GM19324 (cell line): ENCODE measurements around the gene ADAM19.
A peak's percentile ranks its signal among the peaks of the same experiment; 100 is the strongest.

Experiments
- ATAC-seq: cut with Tn5 transposase; IDR thresholded peaks from one replicate; pipeline ENCODE4 v1.9.1; 2021; ENCODE audit warnings: mild to moderate bottlenecking, moderate library complexity; ENCODE audit not compliant: unreplicated experiment, low FRiP score

Gene ADAM19

GRCh38 chr5:157519579-157520253 lies 55.9 kb downstream of the ADAM19 start:
- ATAC-seq: no peak

GRCh38 chr5:157518963-157519362 lies 56.6 kb downstream of the ADAM19 start:
- no peak for ATAC-seq

GRCh38 chr5:157516626-157517325 lies 58.8 kb downstream of the ADAM19 start:
- ATAC-seq: no peak

- ATAC-seq: no peak
Measured at GRCh38 chr5:157516006-157516405, 59.6 kb downstream of the ADAM19 start.

GRCh38 chr5:157514974-157515373 lies 60.6 kb downstream of the ADAM19 start:
- no peak for ATAC-seq

GRCh38 chr5:157513182-157513581 lies 62.4 kb downstream of the ADAM19 start:
- ATAC-seq: no peak

- no peak for ATAC-seq
Measured at GRCh38 chr5:157511651-157512644, 63.6 kb downstream of the ADAM19 start.

- ATAC-seq: no peak
Measured at GRCh38 chr5:157510682-157511081, 64.9 kb downstream of the ADAM19 start.

GRCh38 chr5:157509587-157509986 lies 66.0 kb downstream of the ADAM19 start:
- no peak for ATAC-seq

- ATAC-seq: no peak
Measured at GRCh38 chr5:157509093-157509492, 66.5 kb downstream of the ADAM19 start.

GRCh38 chr5:157506981-157507780 lies 68.4 kb downstream of the ADAM19 start:
- ATAC-seq: no peak

- ATAC-seq: no peak
Measured at GRCh38 chr5:157506066-157506590, 69.4 kb downstream of the ADAM19 start.

GRCh38 chr5:157505496-157505895 lies 70.1 kb downstream of the ADAM19 start:
- no peak for ATAC-seq

- ATAC-seq: no peak
Measured at GRCh38 chr5:157504053-157504452, 71.5 kb downstream of the ADAM19 start.

- peak; percentile 71 for ATAC-seq
Measured at GRCh38 chr5:157502143-157502647, 73.4 kb downstream of the ADAM19 start.

GRCh38 chr5:157497875-157498611 lies 77.5 kb downstream of the ADAM19 start:
- ATAC-seq: no peak

GRCh38 chr5:157496864-157497263 lies 78.7 kb downstream of the ADAM19 start:
- no peak for ATAC-seq

- ATAC-seq: no peak
Measured at GRCh38 chr5:157494178-157494832, 81.3 kb downstream of the ADAM19 start.

- no peak for ATAC-seq
Measured at GRCh38 chr5:157492886-157493285, 82.7 kb downstream of the ADAM19 start.
